B cell (primary cell): ENCODE results near the gene DNASE2B. TPM values are rescaled to one million over a fixed set of nuclear protein-coding genes. Genes with fewer than 3 reads are reported as not detected.

Experiments used
- ATAC-seq: fragments of 200-7000 bp; cut with Tn5 transposase; one replicate; pipeline ENCODE4 v1.10.0; 2021; ENCODE audit warnings: low read depth, mild to moderate bottlenecking, moderate number of reproducible peaks, moderate library complexity
- CTCF ChIA-PET: fragments of 350-600 bp; sonication (Branson Sonifier 250); formaldehyde crosslinking; loops from one replicate; lab custom pipeline; 2021; ENCODE audit warnings: antibody characterized with exemption, inconsistent platforms; lab: Charles Lee
- POLR2A ChIA-PET: fragments of 350-600 bp; sonication (Branson Sonifier 250); formaldehyde crosslinking; loops from one replicate; lab custom pipeline; 2021; ENCODE audit warnings: antibody characterized with exemption; lab: Charles Lee
- DNase-seq: peaks from one replicate; pipeline ENCODE4 v3.0.0; 2013
- H2AFZ ChIP-seq: 2 replicates; pipeline ENCODE4 v1.6.1; 2012; ENCODE audit warnings: mild to moderate bottlenecking, low read depth, low read length; ENCODE audit not compliant: insufficient read depth, poor library complexity, severe bottlenecking
- H3K27ac ChIP-seq, 2 donors: 1 replicate in 1 of 2; 2 replicates in 1 of 2; pipeline ENCODE4 v1.5.1; 2012 to 2013; ENCODE audit warnings: low read length in 2 of 2, mild to moderate bottlenecking in 2 of 2, moderate library complexity in 1 of 2
- H3K27me3 ChIP-seq, 4 experiments: fragments of 200-600 bp in 1 of 4; sonication (generic) in 1 of 4; replicated peaks in 1 of 4; 1 replicate in 2 of 4; 2 replicates in 2 of 4; pipeline versions ENCODE4 v1.6.1 to v1.7.0; 2013 to 2016; ENCODE audit warnings: low read length in 3 of 4, mild to moderate bottlenecking in 2 of 4, mixed read lengths in 1 of 4, moderate library complexity in 1 of 4; ENCODE audit not compliant: insufficient read depth in 4 of 4, control insufficient read depth in 3 of 4; ENCODE audit errors: control extremely low read depth in 1 of 4
- H3K36me3 ChIP-seq, 2 experiments: replicated peaks in 1 of 2; 1 replicate in 1 of 2; 2 replicates in 1 of 2; pipeline versions ENCODE4 v1.6.1 to v1.7.1; 2013; ENCODE audit warnings: low read length in 1 of 2; ENCODE audit not compliant: insufficient read depth in 2 of 2, control insufficient read depth in 1 of 2; ENCODE audit errors: control extremely low read depth in 1 of 2, extremely low read depth in 1 of 2
- H3K4me1 ChIP-seq, 2 donors: fragments of 200-600 bp in 1 of 2; sonication (generic) in 1 of 2; 1 replicate in 1 of 2; 2 replicates in 1 of 2; pipeline versions ENCODE4 v1.5.1 to v1.6.1; 2013 to 2017; ENCODE audit warnings: low read length in 2 of 2; ENCODE audit not compliant: control insufficient read depth in 2 of 2, insufficient read depth in 2 of 2
- H3K4me2 ChIP-seq: replicated peaks from 2 replicates; pipeline ENCODE3; 2012; ENCODE audit warnings: mild to moderate bottlenecking, low read depth, low read length; ENCODE audit not compliant: poor library complexity, severe bottlenecking
- H3K4me3 ChIP-seq, 5 experiments: fragments of 200-600 bp in 1 of 5; sonication (generic) in 1 of 5; 1 replicate in 3 of 5; 2 replicates in 2 of 5; pipeline versions ENCODE4 v1.5.1 to v1.7.0; 2011 to 2016; ENCODE audit warnings: low read length in 4 of 5, mild to moderate bottlenecking in 4 of 5, low read depth in 2 of 5, control low read depth in 1 of 5, moderate library complexity in 1 of 5; ENCODE audit not compliant: insufficient read depth in 1 of 5; ENCODE audit errors: control extremely low read depth in 1 of 5, extremely low read depth in 1 of 5
- H3K79me2 ChIP-seq: fragments of 200-600 bp; sonication (generic); one replicate; pipeline ENCODE4 v1.6.0; 2016; ENCODE audit warnings: low read length; ENCODE audit not compliant: control insufficient read depth, insufficient read depth
- H3K9ac ChIP-seq: fragments of 200-600 bp; sonication (generic); 2 replicates; pipeline ENCODE4 v1.6.1; 2017; ENCODE audit warnings: mild to moderate bottlenecking, low read length, moderate library complexity
- H3K9me3 ChIP-seq, 3 donors: one replicate each; pipeline versions ENCODE4 v1.6.1 to v1.7.1; 2013; ENCODE audit warnings: low read length in 2 of 3; ENCODE audit not compliant: control insufficient read depth in 2 of 3, insufficient read depth in 1 of 3; ENCODE audit errors: control extremely low read depth in 1 of 3
- H4K20me1 ChIP-seq: 2 replicates; pipeline ENCODE4 v1.6.0; 2012; ENCODE audit warnings: mild to moderate bottlenecking, low read length; ENCODE audit not compliant: insufficient read depth, control insufficient read depth, poor library complexity, severe bottlenecking
- H3K27ac Mint-ChIP-seq: one replicate; pipeline ENCODE4 v1.8.0; 2021; ENCODE audit warnings: mixed read lengths
- H3K27me3 Mint-ChIP-seq: one replicate; pipeline ENCODE4 v1.8.0; 2021; ENCODE audit warnings: mixed read lengths
- H3K4me1 Mint-ChIP-seq: one replicate; pipeline ENCODE4 v1.8.0; 2021; ENCODE audit warnings: mixed read lengths
- H3K4me3 Mint-ChIP-seq: one replicate; pipeline ENCODE4 v1.8.0; 2021; ENCODE audit warnings: mixed read lengths
- H3K9me3 Mint-ChIP-seq: one replicate; pipeline ENCODE4 v1.8.0; 2022; ENCODE audit warnings: mixed read lengths; ENCODE audit not compliant: insufficient read depth
- EZH2 ChIP-seq: IDR thresholded peaks from 2 replicates; pipeline ENCODE4 v1.6.1; 2012; ENCODE audit warnings: borderline replicate concordance, low read depth, mild to moderate bottlenecking, moderate library complexity, low read length; ENCODE audit not compliant: insufficient read depth, poor library complexity, severe bottlenecking
- WGBS: methylation state at CpG from one replicate; pipeline ENCODE4 v1.1.5; 2013; ENCODE audit warnings: missing lambda C conversion rate; ENCODE audit not compliant: insufficient coverage; 5-methylcytosine and 5-hydroxymethylcytosine counted together
- intact Hi-C: fragments of 100-400 bp; cut with micrococcal nuclease; formaldehyde crosslinking; loops from one replicate; pipeline ENCODE4 v1.10.0; 2022
- polyA plus RNA-seq: library from polyadenylated mRNA; depleted of rRNA; stranded (reverse); fragments of >200 nt; gene quantifications from 2 replicates; pipeline ENCODE4 v1.2.3, GENCODE V29; 2012
- total RNA-seq, 2 donors: library from RNA; stranded (reverse); fragments of 120-200 nt in 1 of 2; gene quantifications; 1 replicate in 1 of 2; 2 replicates in 1 of 2; pipeline versions ENCODE4 v1.2.3 to v1.2.4, GENCODE V29; 2013 to 2022
- TF ChIP-seq, protein P1 (sequence below): fragments of 200-600 bp; IDR thresholded peaks from one replicate; pipeline ENCODE4 v1.8.0; 2022; ENCODE audit warnings: antibody characterized with exemption, mild to moderate bottlenecking

Gene DNASE2B
- total and polyA plus RNA-seq, 2 donors (not counting 1 experiment from before 2014, with no cell fraction given): not detected

DNA sequence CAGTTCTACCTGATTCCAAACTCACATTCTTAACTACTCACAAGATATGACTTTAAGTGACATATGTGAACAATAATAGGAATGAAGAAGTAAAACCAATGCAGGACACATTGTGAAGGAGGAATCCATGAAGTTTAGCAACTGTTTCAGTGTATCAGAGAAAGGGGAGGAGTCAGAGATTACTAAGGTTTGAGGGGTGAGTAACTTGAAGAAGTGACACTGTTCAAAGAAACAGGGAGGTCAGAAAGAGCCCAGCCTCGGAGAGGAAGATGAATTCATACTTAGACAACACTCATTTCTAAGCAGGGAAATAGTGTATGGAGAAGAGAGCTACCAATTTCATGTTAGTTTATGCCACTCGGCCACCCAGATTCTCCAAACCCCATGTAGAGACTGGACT lies 52.6 kb downstream of the DNASE2B start:
- no peak overlapping the region for H3K9ac ChIP-seq
- Mint-ChIP-seq H3K4me3 (no peak overlapping the region), H3K27ac (no peak overlapping the region), H3K4me1 (no peaks in the 10 kb centered on the region), H3K9me3 (no peaks in the 10 kb centered on the region), H3K27me3 (peaks cover 28% of the 10 kb centered on the region)
- TF ChIP-seq, protein P1, sequence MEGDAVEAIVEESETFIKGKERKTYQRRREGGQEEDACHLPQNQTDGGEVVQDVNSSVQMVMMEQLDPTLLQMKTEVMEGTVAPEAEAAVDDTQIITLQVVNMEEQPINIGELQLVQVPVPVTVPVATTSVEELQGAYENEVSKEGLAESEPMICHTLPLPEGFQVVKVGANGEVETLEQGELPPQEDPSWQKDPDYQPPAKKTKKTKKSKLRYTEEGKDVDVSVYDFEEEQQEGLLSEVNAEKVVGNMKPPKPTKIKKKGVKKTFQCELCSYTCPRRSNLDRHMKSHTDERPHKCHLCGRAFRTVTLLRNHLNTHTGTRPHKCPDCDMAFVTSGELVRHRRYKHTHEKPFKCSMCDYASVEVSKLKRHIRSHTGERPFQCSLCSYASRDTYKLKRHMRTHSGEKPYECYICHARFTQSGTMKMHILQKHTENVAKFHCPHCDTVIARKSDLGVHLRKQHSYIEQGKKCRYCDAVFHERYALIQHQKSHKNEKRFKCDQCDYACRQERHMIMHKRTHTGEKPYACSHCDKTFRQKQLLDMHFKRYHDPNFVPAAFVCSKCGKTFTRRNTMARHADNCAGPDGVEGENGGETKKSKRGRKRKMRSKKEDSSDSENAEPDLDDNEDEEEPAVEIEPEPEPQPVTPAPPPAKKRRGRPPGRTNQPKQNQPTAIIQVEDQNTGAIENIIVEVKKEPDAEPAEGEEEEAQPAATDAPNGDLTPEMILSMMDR: no peak
- no peak for TF ChIP-seq EZH2
- POLR2A ChIA-PET: no interaction called here
- no peaks in the 10 kb centered on the region for H3K9me3 ChIP-seq
- H3K4me3 ChIP-seq: no peak overlapping the region
- H3K36me3 ChIP-seq: no peaks in the 10 kb centered on the region
- CTCF ChIA-PET: no interaction called here
- H3K79me2 ChIP-seq: no peaks in the 10 kb centered on the region
- no peak overlapping the region for H3K4me2 ChIP-seq
- no peak overlapping the region for H2AFZ ChIP-seq
- H3K4me1 ChIP-seq: no peaks in the 10 kb centered on the region
- H3K27me3 ChIP-seq: peaks cover 0 to 8% (median 1%) of the 10 kb centered on the region in 4 experiments
- no peak overlapping the region for H3K27ac ChIP-seq
- intact Hi-C loops: no loop called here
- no CpG with 5 or more reads among the region's 2 CpGs for WGBS
- H4K20me1 ChIP-seq: no peaks in the 10 kb centered on the region
- DNase-seq: no peak
- ATAC-seq: no peak

- no peaks in the 10 kb centered on the region for H3K9me3 ChIP-seq
- ATAC-seq: no peak
- no peak overlapping the region for H2AFZ ChIP-seq
- DNase-seq: no peak
- intact Hi-C loops: no loop called here
- H3K4me1 ChIP-seq: no peaks in the 10 kb centered on the region
- WGBS: no CpG with 5 or more reads among the region's 3 CpGs
- H3K27me3 ChIP-seq: peaks cover 0 to 8% (median 1%) of the 10 kb centered on the region in 4 experiments
- TF ChIP-seq EZH2: no peak
- TF ChIP-seq, protein P1: no peak
- H3K27me3 Mint-ChIP-seq: peaks cover 30% of the 10 kb centered on the region
- POLR2A ChIA-PET: no interaction called here
- H3K4me3 ChIP-seq: no peak overlapping the region
- H3K4me3 Mint-ChIP-seq: no peak overlapping the region
- H3K79me2 ChIP-seq: no peaks in the 10 kb centered on the region
- H3K9ac ChIP-seq: no peak overlapping the region
- H3K4me1 Mint-ChIP-seq: no peaks in the 10 kb centered on the region
- H4K20me1 ChIP-seq: no peaks in the 10 kb centered on the region
- CTCF ChIA-PET: no interaction called here
- H3K9me3 Mint-ChIP-seq: no peaks in the 10 kb centered on the region
- no peak overlapping the region for H3K4me2 ChIP-seq
- H3K27ac ChIP-seq: no peak overlapping the region
- no peak overlapping the region for H3K27ac Mint-ChIP-seq
- no peaks in the 10 kb centered on the region for H3K36me3 ChIP-seq
Observed at GRCh38 chr1:84452436-84452835, 54.2 kb downstream of the DNASE2B start.
